GM12864 (cell line): ENCODE data around the gene INSL6.

Experiments used
- DNase-seq: peaks from one replicate; pipeline ENCODE4 v3.0.0-alpha.2; 2011; ENCODE audit warnings: low read depth
- H3K4me3 ChIP-seq: 2 replicates; pipeline ENCODE4 v1.5.1; 2011; ENCODE audit warnings: mild to moderate bottlenecking, low read depth, low read length, control low read depth
- CTCF ChIP-seq: IDR thresholded peaks from 2 replicates; pipeline ENCODE4 v1.5.1; 2011; ENCODE audit warnings: low read depth, mild to moderate bottlenecking, moderate library complexity, low read length, control low read depth, inconsistent platforms; ENCODE audit errors: missing control alignments

Gene INSL6

GRCh38 chr9:5185220-5185840 is at the start of gene INSL6:
INSL6 (minus strand) TSS chr9:5185639; CDS start chr9:5185602, 37 bp downstream.
- no peak within 1 kb of the TSS for H3K4me3 ChIP-seq
- DNase-seq: peak; percentile 50

DNA sequence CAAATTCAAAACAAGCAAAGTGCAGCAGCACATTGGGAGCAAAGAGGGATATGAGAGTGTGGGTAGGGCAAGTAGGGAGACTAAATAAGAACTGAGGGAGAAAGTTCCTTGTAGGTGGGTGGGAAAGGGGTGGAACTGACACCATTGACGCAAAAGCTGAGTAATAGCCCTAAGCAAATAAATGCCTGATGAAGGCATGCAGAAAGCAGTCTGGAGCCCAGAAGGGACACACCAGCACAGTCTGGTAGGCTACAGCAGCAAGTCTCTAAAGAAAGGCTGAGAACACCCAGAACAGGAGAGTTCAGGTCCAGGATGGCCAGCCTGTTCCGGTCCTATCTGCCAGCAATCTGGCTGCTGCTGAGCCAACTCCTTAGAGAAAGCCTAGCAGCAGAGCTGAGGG is 45.8 kb upstream of the INSL6 start, which contains the start of gene INSL4:
Gene INSL4, plus strand, starts transcription at position 208 of the 400 bp plus-strand sequence. Its CDS starts 105 bp downstream, at position 313.
- no peak for TF ChIP-seq CTCF
- no peak within 1 kb of the TSS for H3K4me3 ChIP-seq
- no peak for DNase-seq

More at GRCh38 chr9:5185220-5185840, at the start of gene INSL6:
- TF ChIP-seq CTCF: no peak

DNA sequence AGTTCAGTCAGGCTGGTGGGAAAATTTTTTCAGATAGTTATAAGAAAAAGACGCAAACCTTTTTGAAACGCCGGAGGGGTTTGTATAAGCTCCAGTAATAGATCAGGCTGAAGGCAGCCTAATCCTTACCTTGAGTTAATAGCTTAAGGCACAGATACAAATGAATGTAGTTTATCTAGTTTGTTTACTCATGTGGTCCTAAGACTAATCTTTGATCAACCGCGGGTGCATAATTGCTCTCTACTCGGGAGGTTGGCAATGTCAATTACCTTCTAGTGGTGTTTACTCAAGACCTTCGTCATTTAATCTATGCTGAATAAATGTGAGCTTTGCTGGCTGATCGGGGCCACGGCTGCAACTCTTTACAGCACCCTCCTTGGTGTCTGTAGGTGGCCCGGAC is 45.1 kb upstream of the INSL6 start:
- H3K4me3 ChIP-seq: no peak overlapping the region
- TF ChIP-seq CTCF: no peak
- no peak for DNase-seq

DNA sequence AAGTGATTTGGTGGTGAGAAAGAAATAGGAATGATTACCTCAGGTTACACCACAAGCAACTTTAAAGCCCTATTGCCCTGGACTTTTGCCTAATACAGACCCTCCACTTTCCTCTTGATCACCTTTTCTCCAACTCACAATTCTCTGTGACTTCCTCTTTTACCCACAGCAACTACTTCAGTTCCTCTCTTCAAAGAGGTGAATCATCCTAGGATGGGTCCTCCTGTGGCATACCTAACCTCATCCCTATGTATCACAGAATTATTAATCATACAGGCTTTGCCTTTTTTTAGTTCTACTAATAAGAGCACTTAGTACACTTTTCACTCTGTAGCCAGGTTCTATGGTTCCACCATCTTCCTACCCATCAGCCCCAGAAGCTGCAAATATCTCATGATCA is 19.6 kb upstream of the INSL6 start:
- no peak for TF ChIP-seq CTCF
- DNase-seq: no peak
- H3K4me3 ChIP-seq: no peak overlapping the region

- no peak for TF ChIP-seq CTCF
- no peak for DNase-seq
- no peak overlapping the region for H3K4me3 ChIP-seq
Observed at GRCh38 chr9:5195463-5195862, 10.0 kb upstream of the INSL6 start.

DNA sequence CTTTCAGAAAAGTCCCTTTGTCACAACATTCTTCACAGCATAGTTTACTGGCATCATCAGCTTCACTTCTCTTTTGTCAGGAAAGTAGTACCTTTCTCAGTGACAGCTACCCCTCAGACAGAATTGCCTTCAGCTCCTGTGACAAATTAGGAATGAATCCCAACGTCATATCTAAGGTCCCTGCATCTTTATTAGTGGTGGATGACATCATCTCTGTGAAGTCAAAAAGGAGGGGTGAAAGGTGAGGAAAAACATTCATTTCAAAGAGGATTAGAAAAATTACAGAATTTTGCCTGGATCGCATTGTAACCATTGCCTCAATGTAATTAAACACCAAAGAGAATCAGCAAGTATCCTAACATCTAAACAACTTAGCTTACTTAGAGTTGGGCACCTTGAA is 7.9 kb upstream of the INSL6 start:
- no peak overlapping the region for H3K4me3 ChIP-seq
- TF ChIP-seq CTCF: no peak
- no peak for DNase-seq

GRCh38 chr9:5191985-5192384 is 6.5 kb upstream of the INSL6 start:
- no peak for TF ChIP-seq CTCF
- H3K4me3 ChIP-seq: no peak overlapping the region

More at GRCh38 chr9:5191985-5192384, 6.5 kb upstream of the INSL6 start:
- no peak for DNase-seq
